MM.1S (cell line): ENCODE data around the gene SDK1.

Source experiments
- DNase-seq: peaks from one replicate; pipeline ENCODE4 v3.0.0-alpha.2; 2015
- H2AFZ ChIP-seq: fragments of 300-600 bp; sonication (generic); 2 replicates; pipeline ENCODE4 v1.6.0; 2016; ENCODE audit warnings: antibody characterized with exemption, low read length
- H3F3A ChIP-seq: fragments of 300-600 bp; sonication (generic); 2 replicates; pipeline ENCODE4 v1.6.1; 2016; ENCODE audit warnings: mild to moderate bottlenecking, antibody characterized with exemption, low read length, moderate library complexity, mixed read lengths; ENCODE audit not compliant: insufficient read depth
- H3K27ac ChIP-seq: fragments of 300-600 bp; sonication (generic); 2 replicates; pipeline ENCODE4 v1.5.1; 2016; ENCODE audit warnings: mild to moderate bottlenecking, low read length
- H3K27me3 ChIP-seq: fragments of 300-600 bp; sonication (generic); replicated peaks from 2 replicates; pipeline ENCODE4 v1.6.0; 2016; ENCODE audit warnings: low read length; ENCODE audit not compliant: insufficient read depth
- H3K36me3 ChIP-seq: fragments of 300-600 bp; sonication (generic); replicated peaks from 2 replicates; pipeline ENCODE4 v1.6.1; 2016; ENCODE audit warnings: mild to moderate bottlenecking, low read length, mixed read lengths; ENCODE audit not compliant: insufficient read depth
- H3K4me1 ChIP-seq: fragments of 300-600 bp; sonication (generic); 2 replicates; pipeline ENCODE4 v1.6.1; 2016; ENCODE audit warnings: low read length, mixed read lengths
- H3K4me2 ChIP-seq: fragments of 300-600 bp; sonication (generic); 2 replicates; pipeline ENCODE4 v1.6.0; 2016; ENCODE audit warnings: low read depth, low read length
- H3K4me3 ChIP-seq: fragments of 300-600 bp; sonication (generic); 2 replicates; pipeline ENCODE4 v1.5.1; 2016; ENCODE audit warnings: low read length, mixed read lengths
- H3K79me2 ChIP-seq: fragments of 300-600 bp; sonication (generic); 2 replicates; pipeline ENCODE4 v1.6.1; 2016; ENCODE audit warnings: mixed run types, low read length, mixed read lengths
- H3K9ac ChIP-seq: fragments of 300-600 bp; sonication (generic); 2 replicates; pipeline ENCODE4 v1.6.1; 2016; ENCODE audit warnings: low read length, mixed read lengths
- H3K9me2 ChIP-seq: fragments of 300-600 bp; sonication (generic); replicated peaks from 2 replicates; pipeline ENCODE4 v1.6.1; 2016; ENCODE audit warnings: mild to moderate bottlenecking, low read length, mixed read lengths; ENCODE audit not compliant: insufficient read depth
- H3K9me3 ChIP-seq: fragments of 300-600 bp; sonication (generic); replicated peaks from 2 replicates; pipeline ENCODE4 v1.6.1; 2016; ENCODE audit warnings: mild to moderate bottlenecking, low read length, mixed read lengths; ENCODE audit not compliant: insufficient read depth
- H4K20me1 ChIP-seq: fragments of 300-600 bp; sonication (generic); 2 replicates; pipeline ENCODE4 v1.6.1; 2016; ENCODE audit warnings: mild to moderate bottlenecking, low read length, moderate library complexity, mixed read lengths; ENCODE audit not compliant: insufficient read depth
- EZH2 ChIP-seq: fragments of 300-600 bp; sonication (generic); optimal IDR thresholded peaks from 2 replicates; pipeline ENCODE3; 2017; ENCODE audit warnings: low read depth, mild to moderate bottlenecking, antibody characterized with exemption, low read length, mixed read lengths
- EZH2phosphoT487 ChIP-seq: fragments of 300-600 bp; sonication (generic); IDR thresholded peaks from 2 replicates; pipeline ENCODE4 v1.6.1; 2018; ENCODE audit warnings: antibody characterized with exemption, low read length
- TF ChIP-seq, protein P1 (sequence below): fragments of 300-600 bp; sonication (generic); IDR thresholded peaks from 2 replicates; pipeline ENCODE4 v1.5.1; 2016; ENCODE audit warnings: antibody characterized with exemption, low read length, mixed read lengths

The SDK1 gene

DNA sequence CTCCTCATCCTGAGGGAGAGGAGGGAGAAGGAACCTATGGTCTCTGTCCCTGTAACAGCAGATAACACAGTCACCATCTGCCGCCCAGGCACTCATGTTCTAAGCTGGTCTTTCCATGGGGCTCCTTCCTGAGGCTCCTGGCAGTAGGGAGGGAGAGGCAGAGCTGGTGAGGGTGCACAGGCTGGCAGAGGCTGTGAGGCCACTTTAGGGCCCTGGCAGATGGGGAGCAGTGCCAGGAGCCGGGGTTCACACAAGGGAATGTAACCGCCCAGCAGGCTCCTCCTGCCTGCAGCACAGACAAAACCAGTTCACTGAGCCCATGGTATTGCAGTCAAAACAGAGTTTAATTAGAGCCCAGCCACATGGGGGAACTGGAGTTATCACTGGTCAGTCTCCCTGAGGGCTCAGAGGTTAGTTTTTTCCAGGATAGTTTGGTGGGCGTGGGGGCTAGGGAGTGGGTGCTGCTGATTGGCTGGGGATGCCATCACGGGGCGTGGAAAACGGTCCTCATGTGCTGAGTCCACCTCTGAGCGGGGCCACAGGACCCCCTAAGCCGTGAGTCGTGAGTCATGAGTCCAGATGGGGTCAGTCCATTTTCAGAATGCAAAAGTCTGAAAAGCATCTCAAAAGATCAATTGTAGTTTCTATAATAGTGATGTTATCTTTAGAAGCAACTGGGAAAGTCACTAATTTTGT, 881.7 kb downstream of the SDK1 start:
- no peaks in the 10 kb centered on the region for H3F3A ChIP-seq
- H3K79me2 ChIP-seq, result no peaks in the 10 kb centered on the region
- H3K9ac ChIP-seq, result no peak overlapping the region
- H3K27me3 ChIP-seq, result no peaks in the 10 kb centered on the region
- H3K4me2 ChIP-seq, result no peak overlapping the region
- no peaks in the 10 kb centered on the region for H3K9me3 ChIP-seq
- H2AFZ ChIP-seq, result no peak overlapping the region
- H3K4me3 ChIP-seq, result no peak overlapping the region
- H3K9me2 ChIP-seq, result no peaks in the 10 kb centered on the region
- H3K4me1 ChIP-seq, result no peaks in the 10 kb centered on the region
- H3K27ac ChIP-seq, result no peak overlapping the region
- H3K36me3 ChIP-seq, result no peaks in the 10 kb centered on the region
- TF ChIP-seq, protein P1, sequence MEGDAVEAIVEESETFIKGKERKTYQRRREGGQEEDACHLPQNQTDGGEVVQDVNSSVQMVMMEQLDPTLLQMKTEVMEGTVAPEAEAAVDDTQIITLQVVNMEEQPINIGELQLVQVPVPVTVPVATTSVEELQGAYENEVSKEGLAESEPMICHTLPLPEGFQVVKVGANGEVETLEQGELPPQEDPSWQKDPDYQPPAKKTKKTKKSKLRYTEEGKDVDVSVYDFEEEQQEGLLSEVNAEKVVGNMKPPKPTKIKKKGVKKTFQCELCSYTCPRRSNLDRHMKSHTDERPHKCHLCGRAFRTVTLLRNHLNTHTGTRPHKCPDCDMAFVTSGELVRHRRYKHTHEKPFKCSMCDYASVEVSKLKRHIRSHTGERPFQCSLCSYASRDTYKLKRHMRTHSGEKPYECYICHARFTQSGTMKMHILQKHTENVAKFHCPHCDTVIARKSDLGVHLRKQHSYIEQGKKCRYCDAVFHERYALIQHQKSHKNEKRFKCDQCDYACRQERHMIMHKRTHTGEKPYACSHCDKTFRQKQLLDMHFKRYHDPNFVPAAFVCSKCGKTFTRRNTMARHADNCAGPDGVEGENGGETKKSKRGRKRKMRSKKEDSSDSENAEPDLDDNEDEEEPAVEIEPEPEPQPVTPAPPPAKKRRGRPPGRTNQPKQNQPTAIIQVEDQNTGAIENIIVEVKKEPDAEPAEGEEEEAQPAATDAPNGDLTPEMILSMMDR, result no peak
- TF ChIP-seq EZH2 (no peak), EZH2phosphoT487 (no peak)
- no peaks in the 10 kb centered on the region for H4K20me1 ChIP-seq
- no peak for DNase-seq

- H3K9me2 ChIP-seq, result no peaks in the 10 kb centered on the region
- H2AFZ ChIP-seq, result no peak overlapping the region
- H3K27ac ChIP-seq, result no peak overlapping the region
- no peak overlapping the region for H3K4me2 ChIP-seq
- H3K9ac ChIP-seq, result no peak overlapping the region
- no peaks in the 10 kb centered on the region for H3K4me1 ChIP-seq
- DNase-seq, result no peak
- no peaks in the 10 kb centered on the region for H3K9me3 ChIP-seq
- no peaks in the 10 kb centered on the region for H3K79me2 ChIP-seq
- H4K20me1 ChIP-seq, result no peaks in the 10 kb centered on the region
- no peak overlapping the region for H3K4me3 ChIP-seq
- H3F3A ChIP-seq, result no peaks in the 10 kb centered on the region
- H3K27me3 ChIP-seq, result no peaks in the 10 kb centered on the region
- TF ChIP-seq EZH2phosphoT487 (no peak), EZH2 (no peak)
- TF ChIP-seq, protein P1, result no peak
- H3K36me3 ChIP-seq, result no peaks in the 10 kb centered on the region
Measured at GRCh38 chr7:4184653-4185052, 883.6 kb downstream of the SDK1 start.

DNA sequence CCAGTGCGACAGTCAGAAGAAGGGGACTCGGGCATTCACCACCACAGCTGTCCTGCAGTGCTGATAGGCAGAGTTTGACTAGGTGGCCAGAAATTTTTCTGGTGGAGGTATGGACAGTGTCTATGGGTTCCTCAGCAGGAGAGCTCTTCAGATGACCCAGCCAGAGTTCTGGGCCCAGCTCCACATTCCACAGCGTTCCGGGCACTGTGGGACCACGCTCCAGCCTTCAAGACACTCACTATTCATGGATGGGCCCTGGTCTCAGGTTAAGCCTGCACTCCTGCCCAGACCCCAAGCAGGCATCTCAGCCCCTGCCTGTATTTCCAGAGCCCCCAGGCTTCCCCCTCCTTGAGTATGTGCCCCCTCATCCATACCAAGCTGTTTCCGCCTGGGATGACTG, 884.1 kb downstream of the SDK1 start:
- no peak overlapping the region for H3K4me3 ChIP-seq
- no peak overlapping the region for H2AFZ ChIP-seq
- H3K9me3 ChIP-seq, result no peaks in the 10 kb centered on the region
- H3K27ac ChIP-seq, result no peak overlapping the region
- no peaks in the 10 kb centered on the region for H3F3A ChIP-seq
- DNase-seq, result no peak
- no peak overlapping the region for H3K9ac ChIP-seq
- no peaks in the 10 kb centered on the region for H3K4me1 ChIP-seq
- H3K79me2 ChIP-seq, result no peaks in the 10 kb centered on the region
- TF ChIP-seq, protein P1, result no peak
- TF ChIP-seq EZH2 (no peak), EZH2phosphoT487 (no peak)
- no peaks in the 10 kb centered on the region for H3K27me3 ChIP-seq
- no peaks in the 10 kb centered on the region for H4K20me1 ChIP-seq
- H3K4me2 ChIP-seq, result no peak overlapping the region
- no peaks in the 10 kb centered on the region for H3K36me3 ChIP-seq
- no peaks in the 10 kb centered on the region for H3K9me2 ChIP-seq
